WTC11 (cell line): ENCODE measurements around the gene GPD1L. TPM values are rescaled to one million over a fixed set of nuclear protein-coding genes. Genes with fewer than 3 reads are reported as not detected.

Experiments
- ATAC-seq: fragments of 200-7000 bp; cut with Tn5 transposase; 2 replicates; pipeline ENCODE4 v1.10.0; 2021; ENCODE audit warnings: mild to moderate bottlenecking, moderate library complexity
- CTCF ChIA-PET: fragments of 300-600 bp; sonication (Branson Sonifier 250); formaldehyde crosslinking; loops from one replicate; lab custom pipeline; 2021; ENCODE audit warnings: antibody characterized with exemption; lab: Charles Lee
- POLR2A ChIA-PET: fragments of 350-600 bp; sonication (Branson Sonifier 250); formaldehyde crosslinking; loops from one replicate; lab custom pipeline; 2021; ENCODE audit warnings: antibody characterized with exemption; lab: Charles Lee
- DNase-seq: peaks from one replicate; pipeline ENCODE4 v3.0.0; 2021; ENCODE audit warnings: low spot score
- H3K27ac Mint-ChIP-seq: 2 replicates; pipeline ENCODE4 v1.8.0; 2021; ENCODE audit warnings: mixed read lengths
- H3K27me3 Mint-ChIP-seq: 2 replicates; pipeline ENCODE4 v1.8.0; 2021; ENCODE audit warnings: low read depth, mild to moderate bottlenecking, moderate library complexity, mixed read lengths
- H3K36me3 Mint-ChIP-seq: 2 replicates; pipeline ENCODE4 v1.8.0; 2021; ENCODE audit warnings: mixed read lengths
- H3K4me1 Mint-ChIP-seq: 2 replicates; pipeline ENCODE4 v1.8.0; 2022; ENCODE audit warnings: mixed read lengths
- H3K4me3 Mint-ChIP-seq: 2 replicates; pipeline ENCODE4 v1.8.0; 2021; ENCODE audit warnings: mild to moderate bottlenecking, moderate library complexity, mixed read lengths
- H3K9me3 Mint-ChIP-seq: 2 replicates; pipeline ENCODE4 v1.8.0; 2021; ENCODE audit warnings: mixed read lengths
- CBFB ChIP-seq: sonication (generic); formaldehyde crosslinking; IDR thresholded peaks from 2 replicates; pipeline ENCODE4 v1.8.1; 2022; ENCODE audit warnings: mild to moderate bottlenecking, low read depth, missing genetic modification reagents
- ESRRA ChIP-seq: sonication (generic); formaldehyde crosslinking; IDR thresholded peaks from 2 replicates; pipeline ENCODE4 v1.8.1; 2022; ENCODE audit warnings: mild to moderate bottlenecking, missing genetic modification reagents, borderline replicate concordance
- ETV6 ChIP-seq: sonication (generic); formaldehyde crosslinking; IDR thresholded peaks from 2 replicates; pipeline ENCODE4 v1.8.1; 2022; ENCODE audit warnings: mild to moderate bottlenecking, missing genetic modification reagents
- FOXJ3 ChIP-seq: sonication (generic); formaldehyde crosslinking; IDR thresholded peaks from 2 replicates; pipeline ENCODE4 v1.9.0; 2021; ENCODE audit warnings: missing genetic modification reagents, mild to moderate bottlenecking, borderline replicate concordance
- HMGA2 ChIP-seq: fragments of 250-450 bp; sonication (Bioruptor Pico); IDR thresholded peaks from 2 replicates; pipeline ENCODE4 v1.4.0; 2021; ENCODE audit warnings: mild to moderate bottlenecking, moderate library complexity
- NFE2L1 ChIP-seq: sonication (generic); formaldehyde crosslinking; IDR thresholded peaks from 2 replicates; pipeline ENCODE4 v1.8.1; 2023; ENCODE audit warnings: missing genetic modification reagents
- PRRX2 ChIP-seq: fragments of 250-450 bp; sonication (Bioruptor Pico); IDR thresholded peaks from 2 replicates; pipeline ENCODE4 v1.8.0; 2021; ENCODE audit warnings: mild to moderate bottlenecking
- RELA ChIP-seq: sonication (generic); formaldehyde crosslinking; IDR thresholded peaks from 2 replicates; pipeline ENCODE4 v1.8.1; 2022; ENCODE audit warnings: missing genetic modification reagents, mild to moderate bottlenecking, borderline replicate concordance
- SMAD3 ChIP-seq: sonication (generic); formaldehyde crosslinking; IDR thresholded peaks from 2 replicates; pipeline ENCODE4 v1.8.0; 2022; ENCODE audit warnings: missing genetic modification reagents, mild to moderate bottlenecking, borderline replicate concordance
- SOX15 ChIP-seq: fragments of 250-450 bp; sonication (Bioruptor Pico); IDR thresholded peaks from 2 replicates; pipeline ENCODE4 v1.9.0; 2021; ENCODE audit warnings: mild to moderate bottlenecking
- ZNF671 ChIP-seq: fragments of 250-450 bp; sonication (Bioruptor Pico); IDR thresholded peaks from 2 replicates; pipeline ENCODE4 v1.8.0; 2021; ENCODE audit warnings: mild to moderate bottlenecking
- total RNA-seq: library from RNA; stranded (reverse); gene quantifications from 3 replicates; pipeline ENCODE4 v1.2.3, GENCODE V29; 2021
- TF ChIP-seq, protein P1 (sequence below): sonication (generic); formaldehyde crosslinking; IDR thresholded peaks from 2 replicates; pipeline ENCODE4 v1.8.0; 2022; ENCODE audit warnings: missing genetic modification reagents
- TF ChIP-seq, protein P2 (sequence below): sonication (generic); formaldehyde crosslinking; conservative IDR thresholded peaks from 2 replicates; pipeline ENCODE4 v1.8.1; 2022; ENCODE audit warnings: mild to moderate bottlenecking, missing genetic modification reagents
- TF ChIP-seq, protein P3 (sequence below): sonication (generic); formaldehyde crosslinking; IDR thresholded peaks from 2 replicates; pipeline ENCODE4 v1.8.0; 2023; ENCODE audit warnings: mild to moderate bottlenecking, missing genetic modification reagents
- TF ChIP-seq, protein P4 (sequence below): sonication (generic); formaldehyde crosslinking; IDR thresholded peaks from 2 replicates; pipeline ENCODE4 v1.8.0; 2023; ENCODE audit warnings: missing genetic modification reagents, mild to moderate bottlenecking, borderline replicate concordance
- TF ChIP-seq, protein P5 (sequence below): sonication (generic); formaldehyde crosslinking; IDR thresholded peaks from 2 replicates; pipeline ENCODE4 v1.8.1; 2022; ENCODE audit warnings: mild to moderate bottlenecking, missing genetic modification reagents, moderate library complexity, borderline replicate concordance

Gene GPD1L
- total RNA-seq, 1 experiment from 2014 or later, result 5.8 TPM

DNA sequence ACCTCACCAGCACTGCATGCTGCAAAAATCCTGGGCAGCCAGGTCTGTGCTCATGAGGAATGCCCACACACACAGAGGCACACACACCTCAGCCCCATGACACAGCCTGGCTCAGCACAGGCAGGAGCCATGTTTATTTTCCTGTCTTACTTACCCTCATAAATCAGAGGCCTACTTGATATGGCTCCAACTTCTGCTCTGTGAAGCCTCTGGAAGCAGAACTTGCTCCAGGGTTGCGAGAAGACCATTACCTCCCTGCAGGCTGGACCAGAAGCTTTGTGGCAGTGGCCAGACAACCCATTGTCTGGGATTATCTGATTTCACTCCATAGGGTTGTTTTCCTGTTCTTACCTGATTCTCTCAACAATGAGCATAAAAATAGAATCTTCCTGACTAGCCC, 88.2 kb downstream of the GPD1L start:
- Mint-ChIP-seq H3K36me3 (no peaks in the 10 kb centered on the region), H3K4me3 (no peak overlapping the region), H3K27me3 (no peaks in the 10 kb centered on the region), H3K27ac (no peak overlapping the region), H3K4me1 (peaks cover 4% of the 10 kb centered on the region; the same call in 1 of the 2 replicates), H3K9me3 (no peaks in the 10 kb centered on the region)
- TF ChIP-seq SOX15, result no peak
- TF ChIP-seq FOXJ3 (CRISPR knock-in tag), result no peak
- TF ChIP-seq, protein P1, sequence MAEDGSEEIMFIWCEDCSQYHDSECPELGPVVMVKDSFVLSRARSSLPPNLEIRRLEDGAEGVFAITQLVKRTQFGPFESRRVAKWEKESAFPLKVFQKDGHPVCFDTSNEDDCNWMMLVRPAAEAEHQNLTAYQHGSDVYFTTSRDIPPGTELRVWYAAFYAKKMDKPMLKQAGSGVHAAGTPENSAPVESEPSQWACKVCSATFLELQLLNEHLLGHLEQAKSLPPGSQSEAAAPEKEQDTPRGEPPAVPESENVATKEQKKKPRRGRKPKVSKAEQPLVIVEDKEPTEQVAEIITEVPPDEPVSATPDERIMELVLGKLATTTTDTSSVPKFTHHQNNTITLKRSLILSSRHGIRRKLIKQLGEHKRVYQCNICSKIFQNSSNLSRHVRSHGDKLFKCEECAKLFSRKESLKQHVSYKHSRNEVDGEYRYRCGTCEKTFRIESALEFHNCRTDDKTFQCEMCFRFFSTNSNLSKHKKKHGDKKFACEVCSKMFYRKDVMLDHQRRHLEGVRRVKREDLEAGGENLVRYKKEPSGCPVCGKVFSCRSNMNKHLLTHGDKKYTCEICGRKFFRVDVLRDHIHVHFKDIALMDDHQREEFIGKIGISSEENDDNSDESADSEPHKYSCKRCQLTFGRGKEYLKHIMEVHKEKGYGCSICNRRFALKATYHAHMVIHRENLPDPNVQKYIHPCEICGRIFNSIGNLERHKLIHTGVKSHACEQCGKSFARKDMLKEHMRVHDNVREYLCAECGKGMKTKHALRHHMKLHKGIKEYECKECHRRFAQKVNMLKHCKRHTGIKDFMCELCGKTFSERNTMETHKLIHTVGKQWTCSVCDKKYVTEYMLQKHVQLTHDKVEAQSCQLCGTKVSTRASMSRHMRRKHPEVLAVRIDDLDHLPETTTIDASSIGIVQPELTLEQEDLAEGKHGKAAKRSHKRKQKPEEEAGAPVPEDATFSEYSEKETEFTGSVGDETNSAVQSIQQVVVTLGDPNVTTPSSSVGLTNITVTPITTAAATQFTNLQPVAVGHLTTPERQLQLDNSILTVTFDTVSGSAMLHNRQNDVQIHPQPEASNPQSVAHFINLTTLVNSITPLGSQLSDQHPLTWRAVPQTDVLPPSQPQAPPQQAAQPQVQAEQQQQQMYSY, result no peak
- no peak for TF ChIP-seq NFE2L1
- POLR2A ChIA-PET, result no interaction called here
- DNase-seq, result no peak
- ATAC-seq, result no peak
- CTCF ChIA-PET, result no interaction called here

DNA sequence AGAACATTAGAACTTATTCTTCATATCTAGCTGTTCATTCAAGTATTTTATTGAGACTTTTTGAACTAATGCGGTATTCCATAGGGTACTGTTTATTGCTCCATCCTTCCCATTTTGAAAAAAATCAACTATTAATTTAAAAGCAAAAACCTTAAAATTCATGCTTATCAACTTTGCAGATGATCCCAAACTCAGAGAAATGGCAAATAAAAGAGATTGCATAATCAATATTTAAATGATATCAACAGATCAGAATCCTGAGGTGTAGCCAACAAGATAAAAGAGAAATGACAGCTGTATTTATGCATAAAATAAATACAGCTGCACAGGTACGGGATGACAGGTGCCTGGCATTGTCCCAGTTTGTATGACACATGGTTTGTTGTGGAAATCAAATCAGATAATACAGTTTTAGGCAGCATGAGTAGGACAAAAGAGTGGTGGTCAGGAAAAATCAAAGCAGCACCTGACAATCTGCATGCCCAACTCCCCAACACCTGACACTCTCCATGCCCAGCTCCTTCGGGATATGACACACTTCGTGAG, 89.6 kb downstream of the GPD1L start:
- H3K27ac Mint-ChIP-seq, result no peak overlapping the region
- POLR2A ChIA-PET, result no interaction called here
- TF ChIP-seq, protein P2, sequence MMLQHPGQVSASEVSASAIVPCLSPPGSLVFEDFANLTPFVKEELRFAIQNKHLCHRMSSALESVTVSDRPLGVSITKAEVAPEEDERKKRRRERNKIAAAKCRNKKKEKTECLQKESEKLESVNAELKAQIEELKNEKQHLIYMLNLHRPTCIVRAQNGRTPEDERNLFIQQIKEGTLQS (CRISPR knock-in tag), result no peak
- no peaks in the 10 kb centered on the region for H3K9me3 Mint-ChIP-seq
- H3K4me3 Mint-ChIP-seq, result no peak overlapping the region
- H3K36me3 Mint-ChIP-seq, result no peaks in the 10 kb centered on the region
- ATAC-seq (no peak), DNase-seq (no peak)
- CTCF ChIA-PET, result no interaction called here
- H3K27me3 Mint-ChIP-seq, result no peaks in the 10 kb centered on the region
- no peaks in the 10 kb centered on the region for H3K4me1 Mint-ChIP-seq

DNA sequence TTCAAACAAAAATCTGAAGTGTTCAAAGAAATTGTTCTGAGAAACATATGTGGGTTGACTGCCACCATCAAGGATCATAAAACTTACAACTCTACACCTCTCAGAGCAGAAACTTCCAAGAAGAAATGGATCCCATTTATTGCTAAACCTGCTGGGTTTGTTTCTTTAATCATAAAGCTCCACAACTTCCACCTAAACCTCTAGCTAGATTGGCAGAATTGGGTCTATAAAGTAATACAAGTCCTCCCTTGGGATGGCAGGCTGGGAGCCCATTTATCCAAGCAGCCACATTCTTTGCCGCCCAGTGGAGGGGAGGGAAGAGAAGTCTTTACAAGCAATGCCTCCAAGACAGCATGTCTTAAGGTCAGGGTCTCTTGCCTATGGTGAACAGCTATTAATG, 91.6 kb downstream of the GPD1L start:
- no peaks in the 10 kb centered on the region for H3K9me3 Mint-ChIP-seq
- no peaks in the 10 kb centered on the region for H3K4me1 Mint-ChIP-seq
- H3K27me3 Mint-ChIP-seq, result no peaks in the 10 kb centered on the region
- ATAC-seq, result no peak
- H3K27ac Mint-ChIP-seq, result no peak overlapping the region
- TF ChIP-seq, protein P3, sequence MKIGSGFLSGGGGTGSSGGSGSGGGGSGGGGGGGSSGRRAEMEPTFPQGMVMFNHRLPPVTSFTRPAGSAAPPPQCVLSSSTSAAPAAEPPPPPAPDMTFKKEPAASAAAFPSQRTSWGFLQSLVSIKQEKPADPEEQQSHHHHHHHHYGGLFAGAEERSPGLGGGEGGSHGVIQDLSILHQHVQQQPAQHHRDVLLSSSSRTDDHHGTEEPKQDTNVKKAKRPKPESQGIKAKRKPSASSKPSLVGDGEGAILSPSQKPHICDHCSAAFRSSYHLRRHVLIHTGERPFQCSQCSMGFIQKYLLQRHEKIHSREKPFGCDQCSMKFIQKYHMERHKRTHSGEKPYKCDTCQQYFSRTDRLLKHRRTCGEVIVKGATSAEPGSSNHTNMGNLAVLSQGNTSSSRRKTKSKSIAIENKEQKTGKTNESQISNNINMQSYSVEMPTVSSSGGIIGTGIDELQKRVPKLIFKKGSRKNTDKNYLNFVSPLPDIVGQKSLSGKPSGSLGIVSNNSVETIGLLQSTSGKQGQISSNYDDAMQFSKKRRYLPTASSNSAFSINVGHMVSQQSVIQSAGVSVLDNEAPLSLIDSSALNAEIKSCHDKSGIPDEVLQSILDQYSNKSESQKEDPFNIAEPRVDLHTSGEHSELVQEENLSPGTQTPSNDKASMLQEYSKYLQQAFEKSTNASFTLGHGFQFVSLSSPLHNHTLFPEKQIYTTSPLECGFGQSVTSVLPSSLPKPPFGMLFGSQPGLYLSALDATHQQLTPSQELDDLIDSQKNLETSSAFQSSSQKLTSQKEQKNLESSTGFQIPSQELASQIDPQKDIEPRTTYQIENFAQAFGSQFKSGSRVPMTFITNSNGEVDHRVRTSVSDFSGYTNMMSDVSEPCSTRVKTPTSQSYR (CRISPR knock-in tag), result no peak
- no peak for DNase-seq
- ChIA-PET CTCF (interaction anchor here (1.9 kb wide), 1 partner anchor 42 kb away, joined by 5 read pairs; no protein-coding TSS in a partner anchor), POLR2A (no interaction called here)
- H3K36me3 Mint-ChIP-seq, result no peaks in the 10 kb centered on the region
- H3K4me3 Mint-ChIP-seq, result no peak overlapping the region

DNA sequence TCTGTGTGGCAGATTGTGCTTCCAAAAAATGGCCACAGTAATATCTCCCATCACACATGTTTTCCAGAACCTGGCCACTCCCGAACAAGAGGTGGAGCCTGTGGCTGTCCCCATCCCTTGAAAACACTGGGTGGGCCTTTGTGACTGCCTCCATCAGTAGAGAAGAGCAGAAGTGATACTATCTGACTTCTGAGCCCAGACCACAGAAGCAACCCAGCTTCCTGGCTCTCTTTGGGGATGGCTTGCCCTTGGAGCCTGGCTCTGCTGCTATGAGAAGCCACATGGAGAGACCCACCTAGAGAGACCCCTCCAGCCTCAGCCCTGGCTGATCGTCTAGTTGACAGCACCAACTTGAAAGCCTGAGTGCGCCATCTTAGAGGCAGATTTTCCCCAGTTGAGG, 92.3 kb downstream of the GPD1L start:
- TF ChIP-seq ZNF671, result no peak
- TF ChIP-seq CBFB, result no peak
- TF ChIP-seq SMAD3 (CRISPR knock-in tag), result no peak
- TF ChIP-seq HMGA2 (CRISPR knock-in tag), result no peak
- TF ChIP-seq ETV6 (CRISPR knock-in tag), result no peak
- no peak for TF ChIP-seq ESRRA
- no peak for TF ChIP-seq PRRX2 (CRISPR knock-in tag)
- TF ChIP-seq RELA (CRISPR knock-in tag), result no peak
- TF ChIP-seq, protein P4, sequence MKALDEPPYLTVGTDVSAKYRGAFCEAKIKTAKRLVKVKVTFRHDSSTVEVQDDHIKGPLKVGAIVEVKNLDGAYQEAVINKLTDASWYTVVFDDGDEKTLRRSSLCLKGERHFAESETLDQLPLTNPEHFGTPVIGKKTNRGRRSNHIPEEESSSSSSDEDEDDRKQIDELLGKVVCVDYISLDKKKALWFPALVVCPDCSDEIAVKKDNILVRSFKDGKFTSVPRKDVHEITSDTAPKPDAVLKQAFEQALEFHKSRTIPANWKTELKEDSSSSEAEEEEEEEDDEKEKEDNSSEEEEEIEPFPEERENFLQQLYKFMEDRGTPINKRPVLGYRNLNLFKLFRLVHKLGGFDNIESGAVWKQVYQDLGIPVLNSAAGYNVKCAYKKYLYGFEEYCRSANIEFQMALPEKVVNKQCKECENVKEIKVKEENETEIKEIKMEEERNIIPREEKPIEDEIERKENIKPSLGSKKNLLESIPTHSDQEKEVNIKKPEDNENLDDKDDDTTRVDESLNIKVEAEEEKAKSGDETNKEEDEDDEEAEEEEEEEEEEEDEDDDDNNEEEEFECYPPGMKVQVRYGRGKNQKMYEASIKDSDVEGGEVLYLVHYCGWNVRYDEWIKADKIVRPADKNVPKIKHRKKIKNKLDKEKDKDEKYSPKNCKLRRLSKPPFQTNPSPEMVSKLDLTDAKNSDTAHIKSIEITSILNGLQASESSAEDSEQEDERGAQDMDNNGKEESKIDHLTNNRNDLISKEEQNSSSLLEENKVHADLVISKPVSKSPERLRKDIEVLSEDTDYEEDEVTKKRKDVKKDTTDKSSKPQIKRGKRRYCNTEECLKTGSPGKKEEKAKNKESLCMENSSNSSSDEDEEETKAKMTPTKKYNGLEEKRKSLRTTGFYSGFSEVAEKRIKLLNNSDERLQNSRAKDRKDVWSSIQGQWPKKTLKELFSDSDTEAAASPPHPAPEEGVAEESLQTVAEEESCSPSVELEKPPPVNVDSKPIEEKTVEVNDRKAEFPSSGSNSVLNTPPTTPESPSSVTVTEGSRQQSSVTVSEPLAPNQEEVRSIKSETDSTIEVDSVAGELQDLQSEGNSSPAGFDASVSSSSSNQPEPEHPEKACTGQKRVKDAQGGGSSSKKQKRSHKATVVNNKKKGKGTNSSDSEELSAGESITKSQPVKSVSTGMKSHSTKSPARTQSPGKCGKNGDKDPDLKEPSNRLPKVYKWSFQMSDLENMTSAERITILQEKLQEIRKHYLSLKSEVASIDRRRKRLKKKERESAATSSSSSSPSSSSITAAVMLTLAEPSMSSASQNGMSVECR (CRISPR knock-in tag), result no peak
- TF ChIP-seq, protein P5, sequence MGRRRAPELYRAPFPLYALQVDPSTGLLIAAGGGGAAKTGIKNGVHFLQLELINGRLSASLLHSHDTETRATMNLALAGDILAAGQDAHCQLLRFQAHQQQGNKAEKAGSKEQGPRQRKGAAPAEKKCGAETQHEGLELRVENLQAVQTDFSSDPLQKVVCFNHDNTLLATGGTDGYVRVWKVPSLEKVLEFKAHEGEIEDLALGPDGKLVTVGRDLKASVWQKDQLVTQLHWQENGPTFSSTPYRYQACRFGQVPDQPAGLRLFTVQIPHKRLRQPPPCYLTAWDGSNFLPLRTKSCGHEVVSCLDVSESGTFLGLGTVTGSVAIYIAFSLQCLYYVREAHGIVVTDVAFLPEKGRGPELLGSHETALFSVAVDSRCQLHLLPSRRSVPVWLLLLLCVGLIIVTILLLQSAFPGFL (CRISPR knock-in tag), result no peak
- TF ChIP-seq FOXJ3 (CRISPR knock-in tag), result no peak
- Mint-ChIP-seq H3K4me3 (no peak overlapping the region), H3K4me1 (no peaks in the 10 kb centered on the region), H3K27ac (no peak overlapping the region), H3K36me3 (no peaks in the 10 kb centered on the region), H3K9me3 (no peaks in the 10 kb centered on the region), H3K27me3 (no peaks in the 10 kb centered on the region)
- CTCF ChIA-PET, result interaction anchor here (1.9 kb wide), 1 partner anchor 41 kb away, joined by 5 read pairs; no protein-coding TSS in a partner anchor
- POLR2A ChIA-PET, result no interaction called here
- ATAC-seq (no peak), DNase-seq (no peak)
